HEK293 (cell line): ENCODE data around the gene HBP1.

ENCODE experiments used
- CTCF ChIA-PET: fragments of 350-600 bp; formaldehyde crosslinking; extraction: SDS; loops from one replicate; lab custom pipeline; 2021; ENCODE audit warnings: antibody characterized with exemption; lab: Yijun Ruan, JAX
- POLR2A ChIA-PET: fragments of 300-600 bp; formaldehyde crosslinking; extraction: SDS; loops from one replicate; lab custom pipeline; 2020; ENCODE audit warnings: antibody characterized with exemption, inconsistent platforms; lab: Yijun Ruan, JAX
- H3K27ac ChIP-seq: fragments of 200-500 bp; sonication (Bioruptor generic); 2 replicates; pipeline ENCODE4 v1.5.1; 2014; ENCODE audit warnings: low read depth, low read length, control low read depth, inconsistent platforms; ENCODE audit errors: extremely low read depth
- H3K36me3 ChIP-seq, 2 experiments: fragments of 200-500 bp in 1 of 2; sonication (Bioruptor generic) in 1 of 2; 1 replicate in 1 of 2; 2 replicates in 1 of 2; pipeline ENCODE4 v1.5.1; 2014 to 2017; ENCODE audit warnings: inconsistent platforms in 2 of 2, low read length in 2 of 2; ENCODE audit not compliant: control insufficient read depth in 2 of 2, insufficient read depth in 1 of 2
- H3K4me1 ChIP-seq: fragments of 200-500 bp; sonication (Bioruptor generic); 2 replicates; pipeline ENCODE4 v1.5.1; 2014; ENCODE audit warnings: mild to moderate bottlenecking, low read length, inconsistent platforms; ENCODE audit not compliant: control insufficient read depth, insufficient read depth
- H3K4me3 ChIP-seq: 2 replicates; pipeline ENCODE4 v1.5.1; 2011; ENCODE audit warnings: low read depth, mild to moderate bottlenecking, control low read depth, low read length, moderate library complexity
- H3K9me3 ChIP-seq: fragments of 200-500 bp; sonication (Bioruptor generic); 2 replicates; pipeline ENCODE4 v1.5.1; 2014; ENCODE audit warnings: low read depth, low read length, inconsistent platforms; ENCODE audit not compliant: control insufficient read depth, insufficient read depth
- EGR2 ChIP-seq: fragments of 450-650 bp; formaldehyde crosslinking; IDR thresholded peaks from 2 replicates; pipeline ENCODE4 v1.5.1; 2016; ENCODE audit warnings: low read depth, missing biosample characterization, missing genetic modification characterization
- GLI4 ChIP-seq: fragments of 450-650 bp; formaldehyde crosslinking; IDR thresholded peaks from 2 replicates; pipeline ENCODE4 v1.5.1; 2016; ENCODE audit warnings: missing biosample characterization, missing genetic modification characterization
- KLF10 ChIP-seq: fragments of 450-650 bp; IDR thresholded peaks from 2 replicates; pipeline ENCODE4 v1.5.1; 2018; ENCODE audit warnings: missing biosample characterization, mild to moderate bottlenecking, missing genetic modification characterization
- KLF16 ChIP-seq: fragments of 450-650 bp; formaldehyde crosslinking; IDR thresholded peaks from 2 replicates; pipeline ENCODE4 v1.5.1; 2017; ENCODE audit warnings: missing biosample characterization, missing genetic modification characterization
- KLF9 ChIP-seq: fragments of 450-650 bp; formaldehyde crosslinking; IDR thresholded peaks from 2 replicates; pipeline ENCODE4 v1.5.1; 2016; ENCODE audit warnings: missing biosample characterization, missing genetic modification characterization, low read depth
- SP2 ChIP-seq: fragments of 450-650 bp; formaldehyde crosslinking; IDR thresholded peaks from 2 replicates; pipeline ENCODE4 v1.5.1; 2016; ENCODE audit warnings: missing biosample characterization, missing genetic modification characterization
- ZFP41 ChIP-seq: fragments of 450-650 bp; formaldehyde crosslinking; IDR thresholded peaks from 2 replicates; pipeline ENCODE4 v1.5.1; 2016; ENCODE audit warnings: missing biosample characterization, missing genetic modification characterization, borderline replicate concordance
- ZNF132 ChIP-seq: fragments of 450-650 bp; formaldehyde crosslinking; IDR thresholded peaks from 2 replicates; pipeline ENCODE4 v1.5.1; 2017; ENCODE audit warnings: missing biosample characterization, missing genetic modification characterization, borderline replicate concordance
- ZNF148 ChIP-seq: fragments of 450-650 bp; formaldehyde crosslinking; IDR thresholded peaks from 2 replicates; pipeline ENCODE4 v1.5.0; 2017; ENCODE audit warnings: missing biosample characterization, missing genetic modification characterization, borderline replicate concordance
- ZNF155 ChIP-seq: fragments of 450-650 bp; formaldehyde crosslinking; IDR thresholded peaks from 2 replicates; pipeline ENCODE4 v1.5.1; 2016; ENCODE audit warnings: missing biosample characterization, missing genetic modification characterization
- ZNF24 ChIP-seq: fragments of 450-650 bp; formaldehyde crosslinking; IDR thresholded peaks from 2 replicates; pipeline ENCODE4 v1.5.1; 2016; ENCODE audit warnings: missing biosample characterization, missing genetic modification characterization
- ZNF404 ChIP-seq: fragments of 450-650 bp; formaldehyde crosslinking; IDR thresholded peaks from 2 replicates; pipeline ENCODE4 v1.5.1; 2017; ENCODE audit warnings: missing biosample characterization, missing genetic modification characterization
- ZNF510 ChIP-seq: fragments of 450-650 bp; formaldehyde crosslinking; IDR thresholded peaks from 2 replicates; pipeline ENCODE4 v1.5.1; 2018; ENCODE audit warnings: mild to moderate bottlenecking, missing genetic modification characterization, missing biosample characterization; ENCODE audit not compliant: insufficient replicate concordance
- ZNF585B ChIP-seq: fragments of 450-650 bp; formaldehyde crosslinking; IDR thresholded peaks from 2 replicates; pipeline ENCODE4 v1.5.1; 2016; ENCODE audit warnings: missing biosample characterization, missing genetic modification characterization
- ZNF623 ChIP-seq: fragments of 450-650 bp; formaldehyde crosslinking; IDR thresholded peaks from 2 replicates; pipeline ENCODE4 v1.5.1; 2016; ENCODE audit warnings: missing biosample characterization, missing genetic modification characterization
- ZNF677 ChIP-seq: fragments of 450-650 bp; IDR thresholded peaks from 2 replicates; pipeline ENCODE4 v1.5.0; 2018; ENCODE audit warnings: missing biosample characterization, mild to moderate bottlenecking, missing genetic modification characterization, moderate library complexity
- ZNF843 ChIP-seq: fragments of 450-650 bp; formaldehyde crosslinking; IDR thresholded peaks from 2 replicates; pipeline ENCODE4 v1.5.1; 2016; ENCODE audit warnings: missing biosample characterization, missing genetic modification characterization
- ZSCAN18 ChIP-seq: fragments of 450-650 bp; formaldehyde crosslinking; IDR thresholded peaks from 2 replicates; pipeline ENCODE4 v1.5.1; 2016; ENCODE audit warnings: missing biosample characterization, missing genetic modification characterization
- TF ChIP-seq, protein P1 (sequence below): fragments of 450-650 bp; formaldehyde crosslinking; IDR thresholded peaks from 2 replicates; pipeline ENCODE4 v1.5.1; 2016; ENCODE audit warnings: missing biosample characterization, missing genetic modification characterization, borderline replicate concordance

Gene HBP1

DNA sequence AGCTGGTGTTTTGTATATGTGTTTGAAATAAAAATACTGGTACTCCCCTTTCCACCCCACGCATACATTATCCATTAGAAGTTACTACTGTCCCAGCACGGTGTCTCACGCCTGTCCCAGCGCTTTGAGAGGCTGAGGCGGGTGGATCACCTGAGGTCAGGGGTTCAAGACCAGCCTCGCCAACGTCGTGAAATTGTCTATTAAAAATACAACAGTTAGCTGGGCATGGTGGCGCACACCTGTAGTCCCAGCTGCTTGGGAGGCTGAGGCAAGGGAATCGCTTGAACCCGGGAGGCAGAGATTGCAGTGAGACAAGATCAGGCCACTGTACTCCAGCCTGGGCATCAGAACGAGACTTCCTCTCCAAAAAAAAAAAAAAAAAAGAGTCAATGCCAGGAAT, 2.7 kb downstream of the HBP1 start:
- TF ChIP-seq ZFP41 (tag by site-specific recombination) = no peak
- TF ChIP-seq ZNF404 (tag by site-specific recombination) = no peak
- no peak for TF ChIP-seq ZNF677 (tag by site-specific recombination)
- no peak for TF ChIP-seq KLF9 (tag by site-specific recombination)
- no peak for TF ChIP-seq ZNF155
- TF ChIP-seq KLF16 = no peak
- TF ChIP-seq SP2 (tag by site-specific recombination) = no peak
- TF ChIP-seq ZSCAN18 (tag by site-specific recombination) = no peak
- TF ChIP-seq ZNF148 (tag by site-specific recombination) = no peak
- no peak for TF ChIP-seq ZNF623 (tag by site-specific recombination)
- no peak for TF ChIP-seq ZNF24 (tag by site-specific recombination)
- no peak for TF ChIP-seq KLF10 (tag by site-specific recombination)
- TF ChIP-seq ZNF843 (tag by site-specific recombination) = no peak
- TF ChIP-seq, protein P1, sequence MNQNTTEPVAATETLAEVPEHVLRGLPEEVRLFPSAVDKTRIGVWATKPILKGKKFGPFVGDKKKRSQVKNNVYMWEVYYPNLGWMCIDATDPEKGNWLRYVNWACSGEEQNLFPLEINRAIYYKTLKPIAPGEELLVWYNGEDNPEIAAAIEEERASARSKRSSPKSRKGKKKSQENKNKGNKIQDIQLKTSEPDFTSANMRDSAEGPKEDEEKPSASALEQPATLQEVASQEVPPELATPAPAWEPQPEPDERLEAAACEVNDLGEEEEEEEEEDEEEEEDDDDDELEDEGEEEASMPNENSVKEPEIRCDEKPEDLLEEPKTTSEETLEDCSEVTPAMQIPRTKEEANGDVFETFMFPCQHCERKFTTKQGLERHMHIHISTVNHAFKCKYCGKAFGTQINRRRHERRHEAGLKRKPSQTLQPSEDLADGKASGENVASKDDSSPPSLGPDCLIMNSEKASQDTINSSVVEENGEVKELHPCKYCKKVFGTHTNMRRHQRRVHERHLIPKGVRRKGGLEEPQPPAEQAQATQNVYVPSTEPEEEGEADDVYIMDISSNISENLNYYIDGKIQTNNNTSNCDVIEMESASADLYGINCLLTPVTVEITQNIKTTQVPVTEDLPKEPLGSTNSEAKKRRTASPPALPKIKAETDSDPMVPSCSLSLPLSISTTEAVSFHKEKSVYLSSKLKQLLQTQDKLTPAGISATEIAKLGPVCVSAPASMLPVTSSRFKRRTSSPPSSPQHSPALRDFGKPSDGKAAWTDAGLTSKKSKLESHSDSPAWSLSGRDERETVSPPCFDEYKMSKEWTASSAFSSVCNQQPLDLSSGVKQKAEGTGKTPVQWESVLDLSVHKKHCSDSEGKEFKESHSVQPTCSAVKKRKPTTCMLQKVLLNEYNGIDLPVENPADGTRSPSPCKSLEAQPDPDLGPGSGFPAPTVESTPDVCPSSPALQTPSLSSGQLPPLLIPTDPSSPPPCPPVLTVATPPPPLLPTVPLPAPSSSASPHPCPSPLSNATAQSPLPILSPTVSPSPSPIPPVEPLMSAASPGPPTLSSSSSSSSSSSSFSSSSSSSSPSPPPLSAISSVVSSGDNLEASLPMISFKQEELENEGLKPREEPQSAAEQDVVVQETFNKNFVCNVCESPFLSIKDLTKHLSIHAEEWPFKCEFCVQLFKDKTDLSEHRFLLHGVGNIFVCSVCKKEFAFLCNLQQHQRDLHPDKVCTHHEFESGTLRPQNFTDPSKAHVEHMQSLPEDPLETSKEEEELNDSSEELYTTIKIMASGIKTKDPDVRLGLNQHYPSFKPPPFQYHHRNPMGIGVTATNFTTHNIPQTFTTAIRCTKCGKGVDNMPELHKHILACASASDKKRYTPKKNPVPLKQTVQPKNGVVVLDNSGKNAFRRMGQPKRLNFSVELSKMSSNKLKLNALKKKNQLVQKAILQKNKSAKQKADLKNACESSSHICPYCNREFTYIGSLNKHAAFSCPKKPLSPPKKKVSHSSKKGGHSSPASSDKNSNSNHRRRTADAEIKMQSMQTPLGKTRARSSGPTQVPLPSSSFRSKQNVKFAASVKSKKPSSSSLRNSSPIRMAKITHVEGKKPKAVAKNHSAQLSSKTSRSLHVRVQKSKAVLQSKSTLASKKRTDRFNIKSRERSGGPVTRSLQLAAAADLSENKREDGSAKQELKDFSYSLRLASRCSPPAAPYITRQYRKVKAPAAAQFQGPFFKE = no peak
- TF ChIP-seq ZNF585B = no peak
- no peak for TF ChIP-seq GLI4 (tag by site-specific recombination)
- TF ChIP-seq ZNF510 (tag by site-specific recombination) = no peak
- TF ChIP-seq ZNF132 = no peak
- no peak for TF ChIP-seq EGR2 (tag by site-specific recombination)
- ChIA-PET CTCF (interaction anchor here (0.7 kb wide), 1 partner anchor 87 kb away, joined by 4 read pairs; no protein-coding TSS in a partner anchor), POLR2A (interaction anchor here (0.7 kb wide), 1 partner anchor 25 kb away, joined by 3 read pairs; no protein-coding TSS in a partner anchor)
- Histone ChIP-seq H3K27ac (no peak overlapping the region), H3K4me1 (no peaks in the 10 kb centered on the region), H3K9me3 (no peaks in the 10 kb centered on the region), H3K4me3 (no peak overlapping the region), H3K36me3 (no peaks in the 10 kb centered on the region)
